ENCODE data around the gene SLC49A3. TPM values are rescaled to one million over a fixed set of nuclear protein-coding genes. Genes with fewer than 3 reads are reported as not detected.

Gene SLC49A3
- total and polyA plus RNA-seq, 2 of the 4 experiments (the other 2 are of a cell fraction): under 0.01 to 0.32 TPM

DNA sequence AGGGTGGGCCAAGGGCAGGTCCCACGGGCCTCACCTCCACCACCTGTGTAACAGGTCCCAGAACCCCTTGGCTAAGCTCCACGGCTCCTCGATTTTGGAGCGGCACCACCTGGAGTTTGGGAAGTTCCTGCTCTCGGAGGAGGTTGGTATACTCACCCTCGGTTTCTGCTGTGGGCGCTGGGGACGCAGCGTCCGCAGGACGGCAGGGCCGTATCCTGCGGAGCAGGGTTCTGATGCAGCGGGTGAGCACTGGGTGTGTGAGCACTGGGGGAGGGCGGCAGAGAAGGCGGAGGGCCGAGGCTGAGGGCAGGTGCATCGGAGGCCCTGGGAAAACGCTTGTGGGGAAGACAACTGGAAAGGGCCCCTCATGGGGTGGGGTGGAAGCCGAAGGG, 25.9 kb downstream of the SLC49A3 start:
- Histone ChIP-seq H3K9me3 (ENCODE audit: control insufficient read depth, insufficient read depth, low read length) (peaks cover 11% of the 10 kb centered on the region), H2BK120ac (ENCODE audit: low read depth, low read length) (no peak overlapping the region), H3K56ac (ENCODE audit: extremely low read depth, insufficient read depth, low read length) (no peak overlapping the region), H2BK5ac (ENCODE audit: low read depth, low read length, poor library complexity, severe bottlenecking) (no peak overlapping the region), H2BK15ac (ENCODE audit: low read depth, low read length) (no peak overlapping the region), H3K4ac (ENCODE audit: low read depth, low read length) (no peak overlapping the region), H4K91ac (ENCODE audit: insufficient read depth, low read depth, low read length) (no peak overlapping the region), H2BK20ac (ENCODE audit: low read depth, low read length) (no peak overlapping the region), H2AFZ (replicated peaks; ENCODE audit: low read length, poor library complexity) (peak overlapping the region; percentile 78), H2AK5ac (ENCODE audit: low read depth, low read length) (no peak overlapping the region), H4K8ac (ENCODE audit: low read depth in 2 of 2, low read length in 2 of 2) (no peak overlapping the region), H3K9me1 (ENCODE audit: insufficient read depth, low read length) (no peaks in the 10 kb centered on the region), H3K79me1 (ENCODE audit: low read depth in 1 of 2, low read length in 2 of 2) (no peaks in the 10 kb centered on the region), H2AK9ac (replicated peaks; ENCODE audit: low read depth, low read length, poor library complexity) (no peak overlapping the region), H3K4me3 (ENCODE audit: insufficient read depth, low read depth, low read length) (no peak overlapping the region), H3K4me1 (ENCODE audit: control insufficient read depth, insufficient read depth, low read length) (no peaks in the 10 kb centered on the region), H3K36me3 (ENCODE audit: control insufficient read depth, insufficient read depth, low read length) (no peaks in the 10 kb centered on the region), H3K23ac (ENCODE audit: low read depth, low read length) (no peak overlapping the region), H3K14ac (replicated peaks; ENCODE audit: low read depth, low read length) (no peak overlapping the region), H3K9ac (ENCODE audit: low read depth, low read length) (no peak overlapping the region), H4K20me1 (ENCODE audit: insufficient read depth, low read length) (no peaks in the 10 kb centered on the region), H3K4me2 (ENCODE audit: low read depth, low read length) (no peak overlapping the region; the same call in 1 of the 2 replicates), H4K5ac (ENCODE audit: low read depth, low read length) (no peak overlapping the region), H3K27ac (ENCODE audit: insufficient read depth, low read length) (no peak overlapping the region), H3K18ac (ENCODE audit: low read depth, low read length) (no peak overlapping the region), H3K27me3 (ENCODE audit: control insufficient read depth, insufficient read depth, low read length) (peaks cover 4% of the 10 kb centered on the region; the same call in 1 of the 2 replicates)
- no peak for TF ChIP-seq SMC3 (IDR thresholded peaks at IDR 0.05; ENCODE audit: low read depth, low read length)
- TF ChIP-seq, protein P1, sequence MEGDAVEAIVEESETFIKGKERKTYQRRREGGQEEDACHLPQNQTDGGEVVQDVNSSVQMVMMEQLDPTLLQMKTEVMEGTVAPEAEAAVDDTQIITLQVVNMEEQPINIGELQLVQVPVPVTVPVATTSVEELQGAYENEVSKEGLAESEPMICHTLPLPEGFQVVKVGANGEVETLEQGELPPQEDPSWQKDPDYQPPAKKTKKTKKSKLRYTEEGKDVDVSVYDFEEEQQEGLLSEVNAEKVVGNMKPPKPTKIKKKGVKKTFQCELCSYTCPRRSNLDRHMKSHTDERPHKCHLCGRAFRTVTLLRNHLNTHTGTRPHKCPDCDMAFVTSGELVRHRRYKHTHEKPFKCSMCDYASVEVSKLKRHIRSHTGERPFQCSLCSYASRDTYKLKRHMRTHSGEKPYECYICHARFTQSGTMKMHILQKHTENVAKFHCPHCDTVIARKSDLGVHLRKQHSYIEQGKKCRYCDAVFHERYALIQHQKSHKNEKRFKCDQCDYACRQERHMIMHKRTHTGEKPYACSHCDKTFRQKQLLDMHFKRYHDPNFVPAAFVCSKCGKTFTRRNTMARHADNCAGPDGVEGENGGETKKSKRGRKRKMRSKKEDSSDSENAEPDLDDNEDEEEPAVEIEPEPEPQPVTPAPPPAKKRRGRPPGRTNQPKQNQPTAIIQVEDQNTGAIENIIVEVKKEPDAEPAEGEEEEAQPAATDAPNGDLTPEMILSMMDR (conservative IDR thresholded peaks at IDR 0.05; ENCODE audit: low read depth, low read length): no peak
- no peak for TF ChIP-seq RFX5 (IDR thresholded peaks at IDR 0.05; ENCODE audit: low read depth, low read length)
- no peak for TF ChIP-seq CHD1 (IDR thresholded peaks at IDR 0.05; ENCODE audit: low read depth, low read length)
- TF ChIP-seq, protein P2, sequence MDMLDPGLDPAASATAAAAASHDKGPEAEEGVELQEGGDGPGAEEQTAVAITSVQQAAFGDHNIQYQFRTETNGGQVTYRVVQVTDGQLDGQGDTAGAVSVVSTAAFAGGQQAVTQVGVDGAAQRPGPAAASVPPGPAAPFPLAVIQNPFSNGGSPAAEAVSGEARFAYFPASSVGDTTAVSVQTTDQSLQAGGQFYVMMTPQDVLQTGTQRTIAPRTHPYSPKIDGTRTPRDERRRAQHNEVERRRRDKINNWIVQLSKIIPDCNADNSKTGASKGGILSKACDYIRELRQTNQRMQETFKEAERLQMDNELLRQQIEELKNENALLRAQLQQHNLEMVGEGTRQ (IDR thresholded peaks at IDR 0.05; ENCODE audit: low read depth, low read length): no peak
- TF ChIP-seq RAD21 (IDR thresholded peaks at IDR 0.05; ENCODE audit: low read length): no peak
- no peak for TF ChIP-seq POLR2A (IDR thresholded peaks at IDR 0.05; ENCODE audit: low read depth, low read length)
- TF ChIP-seq NFE2L2 (IDR thresholded peaks at IDR 0.05; ENCODE audit: low read depth, low read length): no peak
- TF ChIP-seq BHLHE40 (IDR thresholded peaks at IDR 0.05; ENCODE audit: low read depth, low read length): no peak
- TF ChIP-seq MAZ (IDR thresholded peaks at IDR 0.05; ENCODE audit: borderline replicate concordance, low read depth, low read length): no peak
- TF ChIP-seq, protein P3, sequence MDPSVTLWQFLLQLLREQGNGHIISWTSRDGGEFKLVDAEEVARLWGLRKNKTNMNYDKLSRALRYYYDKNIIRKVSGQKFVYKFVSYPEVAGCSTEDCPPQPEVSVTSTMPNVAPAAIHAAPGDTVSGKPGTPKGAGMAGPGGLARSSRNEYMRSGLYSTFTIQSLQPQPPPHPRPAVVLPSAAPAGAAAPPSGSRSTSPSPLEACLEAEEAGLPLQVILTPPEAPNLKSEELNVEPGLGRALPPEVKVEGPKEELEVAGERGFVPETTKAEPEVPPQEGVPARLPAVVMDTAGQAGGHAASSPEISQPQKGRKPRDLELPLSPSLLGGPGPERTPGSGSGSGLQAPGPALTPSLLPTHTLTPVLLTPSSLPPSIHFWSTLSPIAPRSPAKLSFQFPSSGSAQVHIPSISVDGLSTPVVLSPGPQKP (IDR thresholded peaks at IDR 0.05; ENCODE audit: borderline replicate concordance, low read depth, low read length): no peak
- TF ChIP-seq MXI1 (IDR thresholded peaks at IDR 0.05; ENCODE audit: borderline replicate concordance, low read depth, low read length): no peak
- no peak for TF ChIP-seq RCOR1 (IDR thresholded peaks at IDR 0.05; ENCODE audit: insufficient replicate concordance, low read length)
- TF ChIP-seq FOS (IDR thresholded peaks at IDR 0.05; ENCODE audit: low read depth, low read length): no peak
- TF ChIP-seq MAFK (IDR thresholded peaks at IDR 0.05; ENCODE audit: low read depth, low read length): no peak
- no peak for TF ChIP-seq CEBPB (IDR thresholded peaks at IDR 0.05; ENCODE audit: low read depth, low read length)
- DNase-seq: no peak
- in situ Hi-C loops (cut with MboI; ENCODE audit: low sequenced_read_pairs): no loop called here
- intact Hi-C loops (cut with micrococcal nuclease): no loop called here
- WGBS, 2 experiments (ENCODE audit: extremely low coverage in 2 of 2, insufficient read length in 1 of 2): 62% methylated on average over 3 of the region's 20 CpGs; no CpG with 5 or more reads in 1 of the 2 experiments
- ChIA-PET POLR2A (ENCODE audit: unreplicated experiment) (no interaction called here), CTCF (no interaction called here)
- ATAC-seq (ENCODE audit: low read depth): no peak
- BruUV-seq (replicated peaks): no TSS peak
- dilution Hi-C loops (cut with HindIII; ENCODE audit: low sequenced_read_pairs, unreplicated experiment): no loop called here
